Endodermal cell (in vitro differentiated cells): ENCODE results near the gene RPS6KA2. TPM values are rescaled to one million over a fixed set of nuclear protein-coding genes. Genes with fewer than 3 reads are reported as not detected.

Source experiments
- DNase-seq: peaks from one replicate; pipeline ENCODE4 v3.0.0-alpha.2; 2017
- H3K27ac ChIP-seq: 2 replicates; pipeline ENCODE4 v1.5.1; 2013; ENCODE audit warnings: mild to moderate bottlenecking, low read depth, low read length, moderate library complexity
- H3K27me3 ChIP-seq: 2 replicates; pipeline ENCODE4 v1.6.1; 2013; ENCODE audit warnings: mild to moderate bottlenecking, low read length, moderate library complexity; ENCODE audit not compliant: insufficient read depth, control insufficient read depth, poor library complexity, severe bottlenecking
- H3K36me3 ChIP-seq: 2 replicates; pipeline ENCODE4 v1.7.0; 2013; ENCODE audit warnings: mild to moderate bottlenecking, low read length, moderate library complexity; ENCODE audit not compliant: control insufficient read depth, insufficient read depth
- H3K4me1 ChIP-seq: one replicate; pipeline ENCODE4 v1.7.0; 2013; ENCODE audit warnings: low read length; ENCODE audit not compliant: control insufficient read depth, insufficient read depth
- H3K4me3 ChIP-seq: 2 replicates; pipeline ENCODE4 v1.5.1; 2013; ENCODE audit warnings: mild to moderate bottlenecking, low read length, moderate library complexity
- H3K9ac ChIP-seq: 2 replicates; pipeline ENCODE4 v1.6.1; 2013; ENCODE audit warnings: mild to moderate bottlenecking, low read length, moderate library complexity; ENCODE audit not compliant: poor library complexity, severe bottlenecking; ENCODE audit errors: extremely low read depth
- H3K9me3 ChIP-seq: 2 replicates; pipeline ENCODE4 v1.6.1; 2013; ENCODE audit warnings: mild to moderate bottlenecking, low read length, moderate library complexity; ENCODE audit not compliant: control insufficient read depth
- H3K27ac Mint-ChIP-seq: 2 replicates; pipeline ENCODE4 v1.8.0; 2020; ENCODE audit warnings: mixed read lengths
- H3K27me3 Mint-ChIP-seq: 2 replicates; pipeline ENCODE4 v1.8.0; 2021; ENCODE audit warnings: mild to moderate bottlenecking, mixed read lengths; ENCODE audit not compliant: insufficient read depth
- H3K36me3 Mint-ChIP-seq: 2 replicates; pipeline ENCODE4 v1.8.0; 2020; ENCODE audit warnings: low read depth, mixed read lengths
- H3K4me1 Mint-ChIP-seq: 2 replicates; pipeline ENCODE4 v1.8.0; 2020; ENCODE audit warnings: mixed read lengths
- H3K4me3 Mint-ChIP-seq: 2 replicates; pipeline ENCODE4 v1.8.0; 2020; ENCODE audit warnings: mild to moderate bottlenecking, moderate library complexity, mixed read lengths
- H3K9me3 Mint-ChIP-seq: 2 replicates; pipeline ENCODE4 v1.8.0; 2020; ENCODE audit warnings: mild to moderate bottlenecking, mixed read lengths
- WGBS, 2 experiments: methylation state at CpG; one replicate each; pipeline versions ENCODE4 v1.1.5 to v1.1.7; 2013; ENCODE audit warnings: missing lambda C conversion rate in 2 of 2, mixed read lengths in 1 of 2; ENCODE audit not compliant: insufficient coverage in 1 of 2, insufficient read length in 1 of 2; 5-methylcytosine and 5-hydroxymethylcytosine counted together
- total RNA-seq, 2 donors: library from RNA; stranded (reverse); fragmentation: NEBNext Ultra II Directional in 1 of 2; extraction: Animal tissue kit (Norgen Biotek cat#: 25700) in 1 of 2; gene quantifications; 2 replicates in 1 of 2; 3 replicates in 1 of 2; pipeline ENCODE4 v1.2.1, GENCODE V29; 2021
- TF ChIP-seq, protein P1 (sequence below): fragments of 200-600 bp; sonication (generic); conservative IDR thresholded peaks from 2 replicates; pipeline ENCODE4 v1.5.0; 2021; ENCODE audit warnings: antibody characterized with exemption, mild to moderate bottlenecking

The RPS6KA2 gene
- total RNA-seq, 2 donors from 2014 or later: 17.9 to 23.9 TPM

DNA sequence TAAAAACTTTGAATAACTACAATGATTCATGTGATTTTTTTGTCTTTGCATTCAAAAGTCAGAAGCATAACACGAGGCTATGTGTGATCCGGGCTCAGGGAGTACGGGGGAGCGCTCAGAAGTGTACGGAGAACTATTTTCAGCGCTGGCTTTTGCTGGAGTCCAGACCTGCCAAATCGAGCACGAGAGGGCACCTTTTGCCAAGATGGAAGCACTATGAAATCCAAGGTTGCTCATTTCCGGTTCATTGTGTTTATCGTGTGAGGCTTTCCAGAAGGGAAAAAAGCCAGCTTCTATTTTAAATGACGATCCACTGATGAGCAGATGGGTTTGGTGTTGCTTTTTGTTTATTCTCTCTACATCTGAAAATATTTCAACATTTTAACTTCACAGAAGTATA lies 51.8 kb downstream of the RPS6KA2 start:
- no peak overlapping the region for H3K9ac ChIP-seq
- DNase-seq: peak; percentile 30
- Mint-ChIP-seq H3K27me3 (no peaks in the 10 kb centered on the region), H3K9me3 (peaks cover 27% of the 10 kb centered on the region), H3K4me1 (peaks cover 17% of the 10 kb centered on the region), H3K36me3 (peaks cover 30% of the 10 kb centered on the region), H3K4me3 (no peak overlapping the region), H3K27ac (no peak overlapping the region)
- peaks cover 6% of the 10 kb centered on the region for H3K9me3 ChIP-seq
- no peak overlapping the region for H3K27ac ChIP-seq
- TF ChIP-seq, protein P1, sequence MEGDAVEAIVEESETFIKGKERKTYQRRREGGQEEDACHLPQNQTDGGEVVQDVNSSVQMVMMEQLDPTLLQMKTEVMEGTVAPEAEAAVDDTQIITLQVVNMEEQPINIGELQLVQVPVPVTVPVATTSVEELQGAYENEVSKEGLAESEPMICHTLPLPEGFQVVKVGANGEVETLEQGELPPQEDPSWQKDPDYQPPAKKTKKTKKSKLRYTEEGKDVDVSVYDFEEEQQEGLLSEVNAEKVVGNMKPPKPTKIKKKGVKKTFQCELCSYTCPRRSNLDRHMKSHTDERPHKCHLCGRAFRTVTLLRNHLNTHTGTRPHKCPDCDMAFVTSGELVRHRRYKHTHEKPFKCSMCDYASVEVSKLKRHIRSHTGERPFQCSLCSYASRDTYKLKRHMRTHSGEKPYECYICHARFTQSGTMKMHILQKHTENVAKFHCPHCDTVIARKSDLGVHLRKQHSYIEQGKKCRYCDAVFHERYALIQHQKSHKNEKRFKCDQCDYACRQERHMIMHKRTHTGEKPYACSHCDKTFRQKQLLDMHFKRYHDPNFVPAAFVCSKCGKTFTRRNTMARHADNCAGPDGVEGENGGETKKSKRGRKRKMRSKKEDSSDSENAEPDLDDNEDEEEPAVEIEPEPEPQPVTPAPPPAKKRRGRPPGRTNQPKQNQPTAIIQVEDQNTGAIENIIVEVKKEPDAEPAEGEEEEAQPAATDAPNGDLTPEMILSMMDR: no peak
- H3K36me3 ChIP-seq: no peaks in the 10 kb centered on the region
- no peaks in the 10 kb centered on the region for H3K27me3 ChIP-seq
- 93 to 95% methylated on average over 10 to 11 of the region's 11 CpGs for WGBS, 2 experiments
- no peak overlapping the region for H3K4me3 ChIP-seq
- H3K4me1 ChIP-seq: no peaks in the 10 kb centered on the region

DNA sequence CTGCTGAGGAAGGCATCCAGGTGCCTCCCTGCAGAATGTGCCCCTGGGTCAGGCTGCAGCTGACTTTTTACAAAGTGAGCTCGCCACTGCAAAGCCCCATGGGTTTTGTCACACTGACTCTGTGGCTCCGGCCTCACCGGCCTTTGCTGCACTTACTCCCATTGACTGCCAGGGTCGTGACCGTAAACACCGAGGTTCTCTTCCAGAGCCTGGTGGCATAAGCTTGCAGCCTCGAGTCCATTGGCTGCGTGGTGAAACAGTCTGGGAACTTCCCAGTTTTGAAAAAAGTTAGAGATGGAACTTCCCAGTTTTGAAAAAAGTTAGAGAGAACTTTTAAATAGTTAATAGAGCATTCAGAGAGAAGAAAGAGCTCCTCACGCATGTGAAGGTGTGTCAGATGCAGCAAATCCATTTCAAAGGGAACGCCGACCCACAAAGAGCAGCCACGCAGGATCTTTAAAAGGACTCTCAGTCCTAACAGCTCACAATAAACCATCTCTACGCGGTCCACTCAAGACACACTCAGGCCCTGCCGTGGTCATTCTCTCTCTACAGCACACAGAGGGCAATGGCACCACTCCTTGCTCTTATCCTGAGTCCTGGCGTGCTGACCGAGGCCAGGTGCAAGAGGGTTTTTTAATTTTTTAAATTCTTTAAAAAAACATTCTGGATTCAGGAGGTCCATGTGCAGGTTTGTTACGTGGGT lies 53.4 kb downstream of the RPS6KA2 start:
- Mint-ChIP-seq H3K4me1 (peaks cover 17% of the 10 kb centered on the region), H3K27me3 (no peaks in the 10 kb centered on the region), H3K9me3 (peaks cover 27% of the 10 kb centered on the region), H3K36me3 (peaks cover 30% of the 10 kb centered on the region), H3K4me3 (no peak overlapping the region), H3K27ac (peak overlapping the region; percentile 15)
- peak; percentile 55 for DNase-seq
- Histone ChIP-seq H3K27ac (no peak overlapping the region), H3K27me3 (no peaks in the 10 kb centered on the region), H3K9ac (no peak overlapping the region), H3K4me1 (no peaks in the 10 kb centered on the region), H3K9me3 (peaks cover 6% of the 10 kb centered on the region), H3K4me3 (no peak overlapping the region), H3K36me3 (no peaks in the 10 kb centered on the region)
- 83 to 87% methylated on average over 14 to 17 of the region's 18 CpGs for WGBS, 2 experiments
- TF ChIP-seq, protein P1: no peak

DNA sequence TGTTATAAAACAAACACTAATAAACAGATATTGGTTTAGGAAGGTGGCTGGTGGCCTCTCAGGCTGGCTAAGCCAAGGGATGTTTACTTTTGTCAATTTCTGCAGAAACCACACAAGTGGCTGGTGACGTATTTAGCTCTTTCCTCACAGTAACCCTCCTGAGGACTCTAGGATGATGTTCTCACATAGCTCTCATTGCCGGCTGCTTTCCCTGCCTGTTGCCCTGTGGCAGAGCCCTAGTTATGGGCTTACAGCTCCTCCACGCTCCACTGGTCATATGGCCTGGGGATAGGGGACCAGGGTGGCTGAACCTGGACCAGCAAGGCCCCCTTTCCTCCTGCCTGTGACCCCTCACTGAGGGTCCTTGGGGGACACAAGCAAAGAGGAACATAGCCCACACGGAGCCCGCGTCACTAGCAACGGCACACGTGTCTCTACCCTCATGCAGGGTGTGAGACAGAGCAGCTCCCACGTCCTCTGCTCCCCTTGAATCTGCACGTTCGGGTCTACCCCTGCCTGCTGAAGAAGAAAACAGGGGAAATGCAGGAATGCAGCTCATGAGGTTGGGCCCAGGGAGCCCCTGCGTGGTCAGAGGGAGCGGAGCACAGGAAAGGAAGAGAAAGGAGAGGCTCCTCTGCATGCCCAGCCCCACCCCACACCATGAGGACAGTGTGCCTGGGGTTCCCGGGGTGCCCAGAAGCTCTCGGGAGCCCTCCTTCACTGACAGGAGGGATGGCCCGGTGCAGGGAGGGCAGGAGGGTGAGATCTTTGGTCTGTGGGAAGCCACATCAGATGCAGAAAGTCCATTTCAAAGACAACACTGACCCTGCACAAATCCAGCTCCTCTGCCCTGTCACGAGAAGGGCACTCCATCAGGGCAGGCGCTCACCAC lies 54.4 kb downstream of the RPS6KA2 start:
- H3K9me3 Mint-ChIP-seq: peaks cover 21% of the 10 kb centered on the region
- H3K9ac ChIP-seq: no peak overlapping the region
- H3K4me1 Mint-ChIP-seq: peaks cover 17% of the 10 kb centered on the region
- H3K9me3 ChIP-seq: peaks cover 6% of the 10 kb centered on the region
- TF ChIP-seq, protein P1: no peak
- H3K27me3 Mint-ChIP-seq: no peaks in the 10 kb centered on the region
- H3K36me3 ChIP-seq: no peaks in the 10 kb centered on the region
- no peaks in the 10 kb centered on the region for H3K4me1 ChIP-seq
- H3K4me3 Mint-ChIP-seq: no peak overlapping the region
- H3K27ac Mint-ChIP-seq: peak overlapping the region; percentile 45
- WGBS, 2 experiments: 68 to 71% methylated on average over 11 to 18 of the region's 18 CpGs
- no peak overlapping the region for H3K27ac ChIP-seq
- peak; percentile 83 for DNase-seq
- H3K36me3 Mint-ChIP-seq: peaks cover 25% of the 10 kb centered on the region
- H3K27me3 ChIP-seq: no peaks in the 10 kb centered on the region
- H3K4me3 ChIP-seq: no peak overlapping the region
